GM13976 (cell line): ENCODE results near the gene ISG15.

Source experiments
- DNase-seq: peaks from one replicate; pipeline ENCODE4 v3.0.0; 2012; ENCODE audit warnings: low spot score
- in situ Hi-C: fragments of 300-500 bp; cut with MboI; formaldehyde crosslinking; loops from one replicate; pipeline ENCODE4 v1.12.0; 2022; ENCODE audit warnings: low sequenced_read_pairs, mixed read lengths, inconsistent platforms; ENCODE audit not compliant: unreplicated experiment
- TF ChIP-seq, protein P1 (sequence below): IDR thresholded peaks from 2 replicates; pipeline ENCODE4 v1.5.1; 2012; ENCODE audit warnings: borderline replicate concordance, mild to moderate bottlenecking; ENCODE audit not compliant: insufficient read depth; ENCODE audit errors: extremely low read depth, missing control alignments, control extremely low read depth

Gene ISG15

DNA sequence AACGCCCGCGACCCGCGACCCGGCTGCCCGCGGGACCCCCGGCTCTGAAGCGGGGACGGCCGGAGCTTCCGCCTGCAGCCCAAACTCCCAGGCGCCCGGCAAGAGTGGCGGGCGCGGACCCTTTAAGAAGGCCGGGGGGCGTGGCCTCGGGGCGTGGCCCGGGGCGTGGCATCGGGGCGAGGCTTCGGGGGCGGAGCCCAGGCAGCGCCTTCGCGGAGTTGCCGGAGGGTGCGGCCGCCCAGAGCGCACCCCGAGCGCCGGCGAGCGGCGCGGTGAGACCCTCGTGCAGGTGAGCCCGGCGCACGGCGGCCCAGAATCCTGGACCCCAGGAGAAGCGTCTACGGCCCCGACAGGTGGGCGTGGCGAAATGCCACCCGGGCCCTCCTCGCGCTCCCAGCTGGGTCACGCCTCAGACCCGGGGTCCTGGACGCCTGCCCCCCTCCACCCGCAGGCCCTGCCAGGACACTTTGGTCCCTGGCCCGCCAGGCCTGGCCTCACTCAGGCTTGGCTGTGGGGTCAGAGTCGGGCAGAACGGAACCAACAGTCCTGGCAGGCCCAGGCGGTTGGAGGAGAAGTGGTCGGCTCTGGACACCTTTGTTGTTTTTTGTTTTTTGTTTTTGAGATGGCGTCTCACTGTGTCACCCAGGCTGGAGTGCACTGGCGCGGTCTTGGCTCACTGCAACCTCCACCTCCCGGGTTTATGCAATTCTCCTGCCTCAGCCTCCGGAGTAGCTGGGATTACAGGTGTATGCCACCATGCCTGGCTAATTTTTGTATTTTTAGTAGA, 46.4 kb downstream of the ISG15 start:
- in situ Hi-C loops = no loop called here
- TF ChIP-seq, protein P1, sequence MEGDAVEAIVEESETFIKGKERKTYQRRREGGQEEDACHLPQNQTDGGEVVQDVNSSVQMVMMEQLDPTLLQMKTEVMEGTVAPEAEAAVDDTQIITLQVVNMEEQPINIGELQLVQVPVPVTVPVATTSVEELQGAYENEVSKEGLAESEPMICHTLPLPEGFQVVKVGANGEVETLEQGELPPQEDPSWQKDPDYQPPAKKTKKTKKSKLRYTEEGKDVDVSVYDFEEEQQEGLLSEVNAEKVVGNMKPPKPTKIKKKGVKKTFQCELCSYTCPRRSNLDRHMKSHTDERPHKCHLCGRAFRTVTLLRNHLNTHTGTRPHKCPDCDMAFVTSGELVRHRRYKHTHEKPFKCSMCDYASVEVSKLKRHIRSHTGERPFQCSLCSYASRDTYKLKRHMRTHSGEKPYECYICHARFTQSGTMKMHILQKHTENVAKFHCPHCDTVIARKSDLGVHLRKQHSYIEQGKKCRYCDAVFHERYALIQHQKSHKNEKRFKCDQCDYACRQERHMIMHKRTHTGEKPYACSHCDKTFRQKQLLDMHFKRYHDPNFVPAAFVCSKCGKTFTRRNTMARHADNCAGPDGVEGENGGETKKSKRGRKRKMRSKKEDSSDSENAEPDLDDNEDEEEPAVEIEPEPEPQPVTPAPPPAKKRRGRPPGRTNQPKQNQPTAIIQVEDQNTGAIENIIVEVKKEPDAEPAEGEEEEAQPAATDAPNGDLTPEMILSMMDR = no peak
- peak; percentile 98 for DNase-seq

DNA sequence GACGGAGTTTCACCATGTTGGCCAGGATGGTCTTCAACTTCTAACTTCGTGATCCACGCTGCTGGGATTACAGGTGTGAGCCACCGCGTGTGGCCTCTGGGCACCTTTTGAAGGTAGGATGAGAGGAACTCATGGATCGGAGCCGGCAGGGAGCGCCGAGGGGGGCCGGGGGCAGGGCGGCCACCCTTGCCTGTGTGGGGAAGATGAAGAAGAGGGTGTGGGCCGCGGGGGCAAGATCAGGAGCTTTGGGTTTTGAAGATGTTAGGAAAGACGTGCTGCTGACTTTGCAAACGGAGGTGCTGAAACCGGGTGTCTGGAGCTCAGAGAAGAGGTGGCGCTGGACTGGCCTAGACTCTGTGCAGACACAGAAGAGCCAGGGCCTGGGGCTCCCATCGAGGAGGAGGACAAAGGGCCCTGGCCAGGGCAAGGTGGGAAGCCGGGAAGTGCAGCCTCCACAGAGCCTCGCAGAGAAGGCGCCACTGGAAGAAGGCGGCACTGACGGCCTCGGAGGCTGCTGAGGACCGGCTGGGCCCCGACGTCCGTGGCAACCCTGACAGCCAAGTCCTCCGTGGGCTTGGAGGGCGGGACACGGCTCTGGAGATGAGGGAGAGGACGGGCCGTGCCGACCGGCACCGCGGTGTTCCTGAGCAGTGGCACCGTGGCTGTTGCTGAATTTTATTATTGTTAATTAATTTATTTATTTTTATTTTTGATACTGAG, 47.1 kb downstream of the ISG15 start:
- no peak for DNase-seq
- in situ Hi-C loops = no loop called here
- TF ChIP-seq, protein P1 = no peak

DNA sequence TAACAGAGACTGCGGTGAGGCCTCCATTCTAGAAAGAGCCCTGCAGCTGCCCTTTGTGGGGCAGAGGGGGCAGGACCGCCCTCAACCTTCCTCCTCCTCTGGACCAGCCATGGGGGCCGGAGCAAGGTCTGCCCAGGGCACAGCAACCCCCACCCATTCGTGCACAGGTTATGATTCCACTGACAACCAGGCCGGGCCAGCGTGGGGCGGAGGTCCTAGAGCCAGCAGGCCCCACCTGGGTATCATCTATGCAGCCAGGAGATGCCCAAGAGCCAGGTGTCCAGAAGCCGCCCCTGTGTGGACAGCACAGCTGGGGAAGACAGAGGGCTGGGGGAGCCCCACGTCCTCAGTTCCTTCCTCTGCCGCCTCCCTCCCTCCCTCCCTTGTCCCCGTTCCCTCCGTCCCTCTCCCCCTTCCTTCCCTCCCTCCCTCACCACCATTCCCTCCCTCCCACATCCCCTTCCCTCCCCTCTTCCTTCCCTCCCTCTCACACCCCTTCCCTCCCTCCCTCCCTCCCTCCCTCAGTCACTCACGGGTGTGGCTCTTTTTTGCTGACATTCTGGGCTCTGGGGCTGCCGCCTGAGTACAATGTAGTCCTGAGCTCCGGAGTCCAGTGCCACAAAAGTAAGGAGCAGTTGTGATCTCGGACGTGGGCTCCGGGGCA, 48.5 kb downstream of the ISG15 start:
- DNase-seq = no peak
- TF ChIP-seq, protein P1 = no peak
- in situ Hi-C loops = no loop called here

DNA sequence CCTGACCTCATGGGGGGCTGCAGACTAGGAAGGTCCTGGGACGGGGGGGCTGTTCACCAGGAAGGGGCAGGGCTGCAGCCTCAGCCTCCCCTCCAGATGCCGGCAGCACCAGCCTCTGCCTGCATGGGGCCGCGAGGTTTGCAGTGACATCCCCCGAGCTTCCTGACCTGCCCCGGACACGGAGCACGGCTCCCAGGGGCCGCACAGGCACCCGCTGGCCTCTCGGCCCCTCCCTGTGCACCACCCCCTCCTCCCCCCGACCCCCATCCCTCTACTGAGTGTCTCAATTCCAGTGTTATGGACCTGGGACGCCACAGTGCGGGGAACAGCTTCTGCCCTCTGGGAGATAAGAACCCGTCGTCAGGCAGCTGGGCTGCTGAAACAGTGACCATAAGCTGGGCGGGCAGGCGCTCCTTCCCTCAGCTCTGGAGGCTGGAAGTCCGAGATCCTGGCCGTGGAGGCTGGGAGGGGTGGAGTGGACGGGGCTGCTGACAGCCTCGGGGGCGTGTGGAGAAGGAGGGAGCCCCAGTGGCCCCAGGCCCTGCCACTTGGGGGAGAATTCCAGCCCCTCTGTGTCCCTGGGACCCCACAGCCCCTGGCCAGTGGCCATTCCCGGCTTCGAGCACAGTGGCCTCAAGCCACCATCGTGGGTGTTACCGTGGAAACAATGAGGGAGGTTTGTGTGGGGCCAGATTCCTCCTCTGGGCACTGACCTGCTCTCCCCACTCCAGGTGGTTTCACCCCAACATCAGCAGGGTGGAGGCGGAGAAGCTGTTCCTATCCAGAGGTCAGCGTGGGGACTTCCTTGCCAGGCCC, 49.3 kb downstream of the ISG15 start:
- DNase-seq = no peak
- in situ Hi-C loops = no loop called here
- TF ChIP-seq, protein P1 = no peak

DNA sequence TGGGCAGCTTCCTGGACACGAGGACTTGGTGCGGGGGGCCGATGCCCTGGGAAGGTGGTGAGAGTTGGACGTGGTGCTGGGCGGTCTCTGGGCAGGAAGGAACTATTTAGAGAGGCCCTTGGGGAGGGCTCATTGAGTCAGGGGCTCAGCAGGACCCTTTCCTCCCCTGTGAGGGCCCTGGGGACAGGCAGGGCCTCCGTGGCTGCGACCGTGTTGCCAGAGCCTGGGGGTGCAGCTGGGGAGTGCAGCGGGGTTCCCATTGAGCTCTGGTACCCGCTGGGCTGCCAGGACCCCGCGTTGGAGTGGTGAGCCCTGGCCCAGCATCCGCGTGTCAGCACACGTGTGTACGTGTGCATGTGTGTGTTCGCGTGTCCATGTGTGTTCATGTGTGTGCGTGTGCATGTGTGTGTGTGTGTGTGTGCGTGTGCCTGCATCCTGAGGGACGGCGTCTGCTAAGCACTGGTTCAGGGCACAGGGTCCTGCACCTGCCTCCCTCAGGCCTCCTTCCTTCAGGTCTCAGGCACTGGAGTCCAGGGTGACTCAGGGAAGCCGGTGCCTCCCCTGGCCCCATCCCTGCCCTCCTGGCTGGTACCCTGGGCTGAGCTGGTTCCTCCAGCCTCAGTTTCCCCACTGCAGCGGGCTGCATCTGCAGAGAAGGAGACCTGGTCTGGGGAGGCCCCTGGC, 50.1 kb downstream of the ISG15 start:
- TF ChIP-seq, protein P1 = no peak
- no peak for DNase-seq

More for the DNA sequence above, 50.1 kb downstream of the ISG15 start:
- in situ Hi-C loops = no loop called here
